ENCODE measurements around the gene MN1. TPM values are rescaled to one million over a fixed set of nuclear protein-coding genes. Genes with fewer than 3 reads are reported as not detected.

The MN1 gene
- total RNA-seq = 1 to 10 TPM; 2.0 to 4.7 (median 3.2) TPM

DNA sequence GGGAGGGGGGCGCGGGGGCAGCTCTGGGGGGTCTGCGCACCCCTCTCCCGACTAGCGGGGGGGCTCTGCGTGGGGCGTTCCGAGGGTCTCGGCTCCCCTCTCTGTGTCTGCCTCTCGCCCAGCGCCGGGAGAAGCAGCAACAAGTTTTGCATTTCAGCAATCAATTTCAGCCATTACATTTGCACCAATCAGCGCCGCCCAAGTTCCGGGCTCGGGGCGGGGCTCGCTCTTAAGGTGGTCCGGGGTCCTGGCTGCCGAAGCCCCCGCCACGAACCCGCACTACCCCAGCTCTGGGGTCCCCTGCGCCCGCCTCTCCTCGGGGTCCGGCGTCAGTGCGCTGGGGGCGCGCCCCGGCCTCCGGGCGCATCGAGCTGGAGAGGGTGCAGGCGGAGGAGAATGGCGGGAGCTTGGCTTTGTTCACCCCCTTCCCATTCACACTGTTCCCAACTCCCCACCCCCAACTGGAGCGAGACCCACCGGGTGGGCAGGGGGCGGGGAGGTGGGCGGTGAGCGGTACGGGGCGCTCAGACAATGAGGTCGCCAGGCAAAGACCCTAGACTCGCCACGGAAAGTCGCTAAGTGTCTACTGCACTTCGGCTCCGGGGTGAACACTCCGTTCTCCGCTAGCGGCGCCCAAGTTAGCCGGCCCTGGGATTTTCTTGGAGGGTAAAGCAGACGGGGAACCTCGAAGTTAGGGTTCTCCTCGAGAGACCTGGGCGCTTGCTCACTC is at the start of gene MN1:
MN1 (minus strand) TSS at position 141 of the 730 bp plus-strand sequence. CDS start 1,213 bp downstream, outside the sequence.
- H3K27me3 ChIP-seq = peaks cover 0 to 22% of the 10 kb centered on the region in 2 donors
- no peaks in the 10 kb centered on the region for H3K36me3 ChIP-seq
- intact Hi-C loops (cut with DNase I; ENCODE audit: low total_unique reads) = no loop called here
- DNase-seq (ENCODE audit: low spot score in 2 of 2) = no peak
- H3K9me3 ChIP-seq = no peaks in the 10 kb centered on the region
- peaks cover 0 to 5% of the 10 kb centered on the region in 2 donors for H3K4me1 ChIP-seq
- peak within 1 kb of the TSS; percentile 78 to 84 (median 82) for H3K4me3 ChIP-seq
- TF ChIP-seq POLR2AphosphoS5 (IDR thresholded peaks at IDR 0.05) (no peak), POLR2A (IDR thresholded peaks at IDR 0.05) (no peak)
- TF ChIP-seq, protein P1, sequence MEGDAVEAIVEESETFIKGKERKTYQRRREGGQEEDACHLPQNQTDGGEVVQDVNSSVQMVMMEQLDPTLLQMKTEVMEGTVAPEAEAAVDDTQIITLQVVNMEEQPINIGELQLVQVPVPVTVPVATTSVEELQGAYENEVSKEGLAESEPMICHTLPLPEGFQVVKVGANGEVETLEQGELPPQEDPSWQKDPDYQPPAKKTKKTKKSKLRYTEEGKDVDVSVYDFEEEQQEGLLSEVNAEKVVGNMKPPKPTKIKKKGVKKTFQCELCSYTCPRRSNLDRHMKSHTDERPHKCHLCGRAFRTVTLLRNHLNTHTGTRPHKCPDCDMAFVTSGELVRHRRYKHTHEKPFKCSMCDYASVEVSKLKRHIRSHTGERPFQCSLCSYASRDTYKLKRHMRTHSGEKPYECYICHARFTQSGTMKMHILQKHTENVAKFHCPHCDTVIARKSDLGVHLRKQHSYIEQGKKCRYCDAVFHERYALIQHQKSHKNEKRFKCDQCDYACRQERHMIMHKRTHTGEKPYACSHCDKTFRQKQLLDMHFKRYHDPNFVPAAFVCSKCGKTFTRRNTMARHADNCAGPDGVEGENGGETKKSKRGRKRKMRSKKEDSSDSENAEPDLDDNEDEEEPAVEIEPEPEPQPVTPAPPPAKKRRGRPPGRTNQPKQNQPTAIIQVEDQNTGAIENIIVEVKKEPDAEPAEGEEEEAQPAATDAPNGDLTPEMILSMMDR (IDR thresholded peaks at IDR 0.05) = no peak
- peak within 1 kb of the TSS; percentile 32 to 67 for H3K27ac ChIP-seq

DNA sequence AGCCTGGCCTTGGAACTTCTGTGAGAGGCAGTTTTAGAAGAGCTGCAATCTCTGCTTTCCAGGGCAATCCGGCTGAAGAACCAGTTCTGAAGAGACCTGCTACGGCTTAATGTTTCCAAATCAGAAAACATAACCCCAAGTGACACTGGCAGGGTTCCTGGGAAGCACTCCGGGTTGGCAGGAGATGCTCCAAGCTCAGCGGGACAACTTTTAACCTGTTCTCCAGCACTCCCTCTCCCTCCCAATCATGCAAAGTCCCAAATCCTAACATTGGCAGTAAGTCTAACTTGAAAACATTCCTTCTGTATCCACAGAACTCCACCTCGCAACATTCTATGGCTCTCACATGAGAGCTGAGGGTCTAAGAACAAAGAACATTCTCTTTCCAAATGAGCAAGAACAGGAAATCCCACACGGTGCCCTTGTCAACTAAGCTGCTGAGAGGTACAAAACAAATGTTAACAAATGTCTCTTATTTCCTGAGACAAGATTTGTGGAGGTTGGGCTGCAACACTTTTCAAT is 48.5 kb upstream of the MN1 start:
- Histone ChIP-seq H3K36me3 (no peaks in the 10 kb centered on the region), H3K4me1 (peaks cover 3 to 11% of the 10 kb centered on the region in 2 donors)
- intact Hi-C loops (cut with DNase I; ENCODE audit: low total_unique reads) = no loop called here

GRCh38 chr22:27848005-27848404 is 46.4 kb upstream of the MN1 start:
- Histone ChIP-seq H3K27me3 (no peaks in the 10 kb centered on the region), H3K36me3 (no peaks in the 10 kb centered on the region), H3K27ac (no peak overlapping the region), H3K4me3 (no peak overlapping the region), H3K9me3 (no peaks in the 10 kb centered on the region), H3K4me1 (peaks cover 3 to 11% of the 10 kb centered on the region in 2 donors)
- TF ChIP-seq POLR2AphosphoS5 (IDR thresholded peaks at IDR 0.05) (no peak), POLR2A (IDR thresholded peaks at IDR 0.05) (no peak)
- TF ChIP-seq, protein P1 (IDR thresholded peaks at IDR 0.05) = no peak
- intact Hi-C loops (cut with DNase I; ENCODE audit: low total_unique reads) = no loop called here
- DNase-seq (ENCODE audit: low spot score in 2 of 2) = no peak

More for the DNA sequence above, 48.5 kb upstream of the MN1 start:
- Histone ChIP-seq H3K27ac (peak overlapping the region; percentile 33 to 63), H3K9me3 (no peaks in the 10 kb centered on the region), H3K27me3 (no peaks in the 10 kb centered on the region), H3K4me3 (no peak overlapping the region)
- peak in 1 of 2 donors; percentile 32 for DNase-seq (ENCODE audit: low spot score in 2 of 2)
- TF ChIP-seq POLR2AphosphoS5 (IDR thresholded peaks at IDR 0.05) = no peak
- TF ChIP-seq, protein P1 (IDR thresholded peaks at IDR 0.05) = no peak
- TF ChIP-seq POLR2A (IDR thresholded peaks at IDR 0.05) = no peak

DNA sequence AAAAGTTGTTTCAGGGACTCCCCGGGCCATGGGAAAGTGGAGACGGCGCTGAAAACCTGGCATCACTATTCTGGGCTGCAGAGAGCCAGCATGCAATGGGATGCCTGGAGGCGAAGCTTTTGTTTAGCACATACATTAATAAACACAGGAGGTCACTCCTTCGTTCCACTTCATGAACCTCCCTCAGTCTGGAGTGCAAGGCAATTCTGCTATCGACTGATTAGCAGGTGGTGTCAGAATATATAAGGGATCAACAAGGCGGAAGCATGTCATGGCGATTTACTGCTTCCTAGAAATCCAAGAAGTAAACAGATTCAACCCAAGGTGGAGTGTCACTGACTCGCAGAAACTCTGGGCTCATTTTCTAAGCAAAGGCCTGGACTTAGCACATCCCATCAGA is 45.4 kb upstream of the MN1 start:
- Histone ChIP-seq H3K4me1 (peaks cover 3 to 11% of the 10 kb centered on the region in 2 donors), H3K27ac (no peak overlapping the region), H3K9me3 (no peaks in the 10 kb centered on the region), H3K4me3 (no peak overlapping the region), H3K36me3 (no peaks in the 10 kb centered on the region), H3K27me3 (no peaks in the 10 kb centered on the region)
- DNase-seq (ENCODE audit: low spot score in 2 of 2) = no peak
- TF ChIP-seq POLR2AphosphoS5 (IDR thresholded peaks at IDR 0.05) = no peak
- no peak for TF ChIP-seq POLR2A (IDR thresholded peaks at IDR 0.05)
- intact Hi-C loops (cut with DNase I; ENCODE audit: low total_unique reads) = no loop called here

- DNase-seq (ENCODE audit: low spot score in 2 of 2) = no peak
- Histone ChIP-seq H3K9me3 (no peaks in the 10 kb centered on the region), H3K4me1 (peaks cover 3 to 11% of the 10 kb centered on the region in 2 donors), H3K36me3 (no peaks in the 10 kb centered on the region), H3K4me3 (no peak overlapping the region), H3K27me3 (no peaks in the 10 kb centered on the region), H3K27ac (no peak overlapping the region)
- TF ChIP-seq, protein P1 (IDR thresholded peaks at IDR 0.05) = no peak
- TF ChIP-seq POLR2A (IDR thresholded peaks at IDR 0.05) = no peak
- no peak for TF ChIP-seq POLR2AphosphoS5 (IDR thresholded peaks at IDR 0.05)
- intact Hi-C loops (cut with DNase I; ENCODE audit: low total_unique reads) = no loop called here
Measured at GRCh38 chr22:27846248-27846757, 44.7 kb upstream of the MN1 start.

All from breast epithelium (tissue), 4 donors.